ENCODE results near the gene UNC13B. TPM values are rescaled to one million over a fixed set of nuclear protein-coding genes. Genes with fewer than 3 reads are reported as not detected.
"Not testable (repeated sequence)": the region's sequence is repeated elsewhere in the genome, so short reads cannot be mapped to it uniquely, and the experiment has no call there.

UNC13B gene
- total and polyA plus RNA-seq, 7 donors: 7.0 to 12.9 (median 10.5) TPM

DNA sequence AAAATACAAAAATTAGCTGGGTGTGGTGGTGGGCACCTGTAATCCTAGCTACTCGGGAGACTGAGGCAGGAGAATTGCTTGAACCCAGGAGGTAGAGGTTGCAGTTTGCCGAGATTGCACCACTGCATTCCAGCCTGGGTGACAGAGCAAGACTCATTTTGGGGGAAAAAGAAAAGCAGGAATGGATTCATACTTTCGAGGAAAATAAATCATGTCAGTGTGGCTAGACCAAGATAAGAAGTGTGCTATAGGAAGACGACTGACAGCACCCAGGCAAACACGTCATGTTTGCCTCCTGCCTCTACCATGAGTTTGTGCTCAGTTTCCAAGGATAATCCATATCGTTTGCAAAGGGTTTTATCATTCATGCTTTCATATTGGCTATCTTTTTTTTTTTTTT, 26.9 kb upstream of the UNC13B start:
- intact Hi-C loops (cut with DNase I): no loop called here
- no peak for DNase-seq
- no peaks in the 10 kb centered on the region for H3K9me3 ChIP-seq
- H3K4me3 ChIP-seq: no peak overlapping the region
- no peaks in the 10 kb centered on the region for H3K27me3 ChIP-seq (ENCODE audit: insufficient read depth in 3 of 3, low read length in 2 of 3)
- H3K36me3 ChIP-seq (ENCODE audit: insufficient read depth in 1 of 2, low read depth in 1 of 2): no peaks in the 10 kb centered on the region
- WGBS, 3 donors: 78 to 83% (median 81%) methylated on average over 6 of the region's 6 CpGs
- no peak for ATAC-seq
- TF ChIP-seq, protein P1, sequence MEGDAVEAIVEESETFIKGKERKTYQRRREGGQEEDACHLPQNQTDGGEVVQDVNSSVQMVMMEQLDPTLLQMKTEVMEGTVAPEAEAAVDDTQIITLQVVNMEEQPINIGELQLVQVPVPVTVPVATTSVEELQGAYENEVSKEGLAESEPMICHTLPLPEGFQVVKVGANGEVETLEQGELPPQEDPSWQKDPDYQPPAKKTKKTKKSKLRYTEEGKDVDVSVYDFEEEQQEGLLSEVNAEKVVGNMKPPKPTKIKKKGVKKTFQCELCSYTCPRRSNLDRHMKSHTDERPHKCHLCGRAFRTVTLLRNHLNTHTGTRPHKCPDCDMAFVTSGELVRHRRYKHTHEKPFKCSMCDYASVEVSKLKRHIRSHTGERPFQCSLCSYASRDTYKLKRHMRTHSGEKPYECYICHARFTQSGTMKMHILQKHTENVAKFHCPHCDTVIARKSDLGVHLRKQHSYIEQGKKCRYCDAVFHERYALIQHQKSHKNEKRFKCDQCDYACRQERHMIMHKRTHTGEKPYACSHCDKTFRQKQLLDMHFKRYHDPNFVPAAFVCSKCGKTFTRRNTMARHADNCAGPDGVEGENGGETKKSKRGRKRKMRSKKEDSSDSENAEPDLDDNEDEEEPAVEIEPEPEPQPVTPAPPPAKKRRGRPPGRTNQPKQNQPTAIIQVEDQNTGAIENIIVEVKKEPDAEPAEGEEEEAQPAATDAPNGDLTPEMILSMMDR (IDR thresholded peaks at IDR 0.05): no peak
- no peak overlapping the region for H3K27ac ChIP-seq
- no peaks in the 10 kb centered on the region for H3K4me1 ChIP-seq

DNA sequence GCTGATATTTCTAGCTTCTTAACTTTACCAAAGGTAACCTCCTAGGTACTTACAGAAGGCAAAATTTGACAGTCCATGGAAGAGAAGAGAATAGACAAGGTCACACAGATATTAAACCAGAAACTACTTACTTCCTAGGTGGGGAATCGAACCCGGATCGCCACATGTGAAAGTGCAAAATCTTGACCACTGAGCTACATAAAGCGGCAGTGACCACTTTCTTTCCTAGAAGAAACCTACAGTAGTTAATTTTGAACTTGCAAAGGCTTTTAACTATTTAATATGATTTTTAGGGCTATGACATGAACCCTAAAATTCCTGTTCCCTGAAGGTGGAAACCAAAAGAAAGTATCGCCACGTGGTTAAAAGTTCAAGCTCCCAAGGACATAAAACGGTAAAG, 25.8 kb upstream of the UNC13B start:
- Histone ChIP-seq H3K36me3 (ENCODE audit: insufficient read depth in 1 of 2, low read depth in 1 of 2) (no peaks in the 10 kb centered on the region), H3K4me1 (no peaks in the 10 kb centered on the region), H3K27ac (no peak overlapping the region), H3K4me3 (no peak overlapping the region), H3K27me3 (ENCODE audit: insufficient read depth in 3 of 3, low read length in 2 of 3) (no peaks in the 10 kb centered on the region), H3K9me3 (no peaks in the 10 kb centered on the region)
- DNase-seq (no peak), ATAC-seq (no peak)
- WGBS, 3 donors: 85 to 91% (median 87%) methylated on average over 7 of the region's 7 CpGs
- intact Hi-C loops (cut with DNase I): no loop called here
- TF ChIP-seq, protein P1 (IDR thresholded peaks at IDR 0.05): no peak

DNA sequence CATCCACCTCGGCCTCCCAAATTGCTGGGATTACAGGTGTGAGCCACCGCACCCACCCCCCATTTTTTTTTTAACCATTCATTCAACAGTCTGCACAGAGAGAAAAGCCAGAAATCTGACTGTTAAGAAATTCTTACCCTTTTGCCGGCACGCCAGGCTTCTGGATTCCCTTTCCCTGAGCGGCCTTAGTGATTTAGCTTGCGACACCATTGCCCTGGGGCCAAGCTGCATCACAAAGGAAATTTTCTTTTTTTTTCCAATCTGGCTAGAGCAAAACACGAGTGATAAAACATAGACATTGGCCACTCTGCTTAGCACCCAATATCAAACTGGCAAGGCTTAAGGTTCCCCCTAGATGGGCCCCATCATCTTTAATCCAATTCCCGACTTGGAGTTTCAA, 24.9 kb upstream of the UNC13B start:
- WGBS, 3 donors: 78 to 83% (median 83%) methylated on average over 8 of the region's 8 CpGs
- Histone ChIP-seq H3K9me3 (no peaks in the 10 kb centered on the region), H3K36me3 (ENCODE audit: insufficient read depth in 1 of 2, low read depth in 1 of 2) (no peaks in the 10 kb centered on the region), H3K27ac (no peak overlapping the region), H3K27me3 (ENCODE audit: insufficient read depth in 3 of 3, low read length in 2 of 3) (no peaks in the 10 kb centered on the region), H3K4me1 (no peaks in the 10 kb centered on the region), H3K4me3 (no peak overlapping the region)
- ATAC-seq: no peak
- no peak for DNase-seq
- intact Hi-C loops (cut with DNase I): no loop called here
- TF ChIP-seq, protein P1 (IDR thresholded peaks at IDR 0.05): no peak

DNA sequence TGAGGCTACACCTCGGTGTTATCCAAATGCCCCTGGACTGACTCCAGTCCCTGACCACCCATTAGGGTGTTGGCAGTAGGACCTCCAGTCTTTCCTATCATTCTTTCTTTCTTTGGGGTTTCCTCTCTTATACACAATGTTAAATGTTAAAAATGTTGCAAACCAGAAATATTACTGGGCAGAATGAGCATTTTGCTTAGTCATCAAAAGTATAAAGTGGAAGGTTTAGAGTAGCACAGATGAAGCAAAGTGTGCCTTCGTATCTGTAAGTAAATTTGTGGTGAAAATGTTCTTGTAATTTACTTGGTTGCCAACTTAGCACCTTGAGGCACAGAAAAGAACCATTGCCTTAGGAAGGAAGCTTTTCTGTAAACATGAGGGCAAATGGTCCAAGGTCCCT, 21.7 kb upstream of the UNC13B start:
- no peak overlapping the region for H3K4me3 ChIP-seq
- intact Hi-C loops (cut with DNase I): no loop called here
- DNase-seq (no peak), ATAC-seq (no peak)
- no peaks in the 10 kb centered on the region for H3K27me3 ChIP-seq (ENCODE audit: insufficient read depth in 3 of 3, low read length in 2 of 3)
- H3K4me1 ChIP-seq: no peaks in the 10 kb centered on the region
- no peaks in the 10 kb centered on the region for H3K9me3 ChIP-seq
- no peaks in the 10 kb centered on the region for H3K36me3 ChIP-seq (ENCODE audit: insufficient read depth in 1 of 2, low read depth in 1 of 2)
- TF ChIP-seq, protein P1 (IDR thresholded peaks at IDR 0.05): no peak
- H3K27ac ChIP-seq: no peak overlapping the region
- WGBS, 3 donors: 83 to 93% (median 86%) methylated on average over 2 of the region's 2 CpGs

DNA sequence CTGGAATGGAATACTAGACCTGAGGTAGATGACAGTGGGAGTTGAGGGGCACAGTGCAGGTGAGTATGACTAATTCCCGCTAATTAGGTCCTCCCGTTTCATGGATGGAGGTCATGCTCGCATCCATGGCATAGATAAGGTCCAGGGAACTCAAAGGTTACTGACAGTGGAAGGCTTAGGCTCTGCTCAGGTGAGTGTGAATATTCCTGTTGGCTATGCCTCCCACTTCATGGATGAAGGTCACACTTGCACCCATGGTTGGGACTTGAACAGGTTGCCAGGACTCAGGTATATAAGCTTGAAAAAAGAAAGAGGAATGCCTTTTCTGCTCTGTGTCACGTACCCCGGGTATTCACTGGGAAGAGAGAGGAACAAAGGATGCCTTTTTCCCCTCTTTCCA, 19.8 kb upstream of the UNC13B start:
- Histone ChIP-seq H3K27me3 (ENCODE audit: insufficient read depth in 3 of 3, low read length in 2 of 3) (no peaks in the 10 kb centered on the region), H3K4me1 (no peaks in the 10 kb centered on the region), H3K27ac (no peak overlapping the region), H3K36me3 (ENCODE audit: insufficient read depth in 1 of 2, low read depth in 1 of 2) (no peaks in the 10 kb centered on the region), H3K9me3 (peaks cover 4% of the 10 kb centered on the region), H3K4me3 (no peak overlapping the region)
- intact Hi-C loops (cut with DNase I): no loop called here
- DNase-seq (no peak), ATAC-seq (no peak)
- TF ChIP-seq, protein P1 (IDR thresholded peaks at IDR 0.05): no peak
- 86 to 92% (median 89%) methylated on average over 5 of the region's 5 CpGs for WGBS, 3 donors

DNA sequence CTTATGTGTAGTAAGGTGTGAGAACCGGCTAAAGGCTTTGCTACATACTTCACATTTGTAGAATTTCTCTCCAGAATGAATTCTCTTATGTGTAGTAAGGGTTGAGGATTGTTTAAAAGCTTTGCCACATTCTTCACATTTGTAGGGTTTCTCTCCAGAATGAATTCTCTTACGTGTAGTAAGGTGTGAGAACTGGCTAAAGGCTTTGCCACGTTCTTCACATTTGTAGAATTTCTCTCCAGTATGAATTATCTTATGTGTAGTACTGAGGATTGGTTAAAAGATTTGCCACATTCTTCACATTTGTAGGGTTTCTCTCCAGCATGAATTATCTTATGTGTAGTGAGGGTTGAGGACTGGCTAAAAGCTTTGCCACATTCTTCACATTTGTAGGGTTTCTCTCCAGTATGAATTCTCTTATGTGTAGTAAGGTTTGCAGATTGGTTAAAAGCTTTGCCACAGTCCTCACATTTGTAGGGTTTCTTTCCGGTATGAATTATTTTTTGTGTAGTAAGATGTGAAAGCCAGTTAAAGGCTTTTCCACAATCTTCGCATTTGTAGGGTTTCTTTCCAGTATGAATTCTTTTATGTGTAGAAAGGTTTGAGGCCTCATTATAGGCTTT, 13.8 kb upstream of the UNC13B start:
- ATAC-seq; H3K4me1 ChIP-seq; DNase-seq; H3K27ac ChIP-seq; H3K27me3 ChIP-seq (ENCODE audit: insufficient read depth in 3 of 3, low read length in 2 of 3); H3K4me3 ChIP-seq; intact Hi-C loops (cut with DNase I); H3K36me3 ChIP-seq (ENCODE audit: insufficient read depth in 1 of 2, low read depth in 1 of 2): not testable (repeated sequence)
- 73 to 78% (median 76%) methylated on average over 5 of the region's 5 CpGs for WGBS, 3 donors
- H3K9me3 ChIP-seq: peaks cover 25% of the 10 kb centered on the region

Measured in psoas muscle (tissue), 8 donors.